ENCODE results near the gene EFHC1.

The EFHC1 gene

GRCh38 chr6:52503851-52504781 is 84.0 kb downstream of the EFHC1 start:
- H3K4me3 ChIP-seq, result peak overlapping the region in 4 of 10 experiments; percentile 9 to 14 (median 12); a peak in 1 of 20 replicates
- no peak for TF ChIP-seq Cebpa-rat (IDR thresholded peaks at IDR 0.05)
- peak overlapping the region; percentile 66 to 90 (median 83) for H3K4me2 ChIP-seq
- H3K27me3 ChIP-seq, result no peaks in the 10 kb centered on the region
- no peaks in the 10 kb centered on the region for H3K9me3 ChIP-seq (replicated peaks in 1 of 11)
- peaks cover 49 to 74% (median 64%) of the 10 kb centered on the region in 11 experiments for H3K36me3 ChIP-seq
- H4K20me1 ChIP-seq, result peaks cover 0 to 37% (median 0%) of the 10 kb centered on the region in 11 experiments; a peak in 3 of 22 replicates
- H3K27ac ChIP-seq, result peak overlapping the region in 10 of 11 experiments; percentile 23 to 94 (median 59); a peak in 19 of 22 replicates
- peaks cover 95 to 100% (median 99%) of the 10 kb centered on the region in 10 experiments for H3K4me1 ChIP-seq
- H3K9ac ChIP-seq, result peak overlapping the region; percentile 20 to 65 (median 39); a peak in 18 of 22 replicates

GRCh38 chr6:52504782-52505136 is 84.6 kb downstream of the EFHC1 start:
- H3K27me3 ChIP-seq, result no peaks in the 10 kb centered on the region
- H3K4me1 ChIP-seq, result peaks cover 95 to 100% (median 99%) of the 10 kb centered on the region in 10 experiments
- no peak for TF ChIP-seq Cebpa-rat (IDR thresholded peaks at IDR 0.05)
- H3K4me3 ChIP-seq, result no peak overlapping the region; a peak in 1 of 20 replicates
- peaks cover 49 to 80% (median 67%) of the 10 kb centered on the region in 11 experiments for H3K36me3 ChIP-seq
- peak overlapping the region; percentile 66 to 90 (median 83) for H3K4me2 ChIP-seq
- H4K20me1 ChIP-seq, result peaks cover 0 to 36% (median 0%) of the 10 kb centered on the region in 11 experiments; a peak in 3 of 22 replicates
- peak overlapping the region in 7 of 11 experiments; percentile 17 to 65 (median 39); a peak in 7 of 22 replicates for H3K9ac ChIP-seq
- H3K9me3 ChIP-seq (replicated peaks in 1 of 11), result no peaks in the 10 kb centered on the region
- peak overlapping the region in 10 of 11 experiments; percentile 23 to 94 (median 59); a peak in 19 of 22 replicates for H3K27ac ChIP-seq

GRCh38 chr6:52505726-52506409 is 85.7 kb downstream of the EFHC1 start:
- Histone ChIP-seq H3K9me3 (replicated peaks in 1 of 11) (no peaks in the 10 kb centered on the region), H3K9ac (no peak overlapping the region), H3K4me3 (no peak overlapping the region)

GRCh38 chr6:52506476-52506875 is 86.3 kb downstream of the EFHC1 start:
- Histone ChIP-seq H3K9ac (no peak overlapping the region), H3K4me2 (peak overlapping the region in 10 of 11 experiments; percentile 66 to 90 (median 83); a peak in 14 of 22 replicates), H3K36me3 (peaks cover 60 to 90% (median 81%) of the 10 kb centered on the region in 11 experiments), H3K27ac (peak overlapping the region in 1 of 11 experiments; percentile 86; a peak in 1 of 22 replicates), H3K4me3 (no peak overlapping the region), H4K20me1 (peaks cover 0 to 33% (median 0%) of the 10 kb centered on the region in 11 experiments; a peak in 3 of 22 replicates), H3K9me3 (replicated peaks in 1 of 11) (no peaks in the 10 kb centered on the region), H3K4me1 (peaks cover 89 to 100% (median 99%) of the 10 kb centered on the region in 10 experiments), H3K27me3 (no peaks in the 10 kb centered on the region)
- no peak for TF ChIP-seq Cebpa-rat (IDR thresholded peaks at IDR 0.05)

More at GRCh38 chr6:52505726-52506409, 85.7 kb downstream of the EFHC1 start:
- Histone ChIP-seq H3K36me3 (peaks cover 54 to 85% (median 75%) of the 10 kb centered on the region in 11 experiments), H4K20me1 (peaks cover 0 to 33% (median 0%) of the 10 kb centered on the region in 11 experiments; a peak in 3 of 22 replicates), H3K27me3 (no peaks in the 10 kb centered on the region), H3K27ac (peak overlapping the region in 2 of 11 experiments; percentile 57 to 86; a peak in 1 of 22 replicates), H3K4me2 (peak overlapping the region; percentile 66 to 90 (median 83); a peak in 18 of 22 replicates), H3K4me1 (peaks cover 95 to 100% (median 99%) of the 10 kb centered on the region in 10 experiments)
- TF ChIP-seq Cebpa-rat (IDR thresholded peaks at IDR 0.05), result no peak

- Histone ChIP-seq H3K36me3 (peaks cover 64 to 91% (median 79%) of the 10 kb centered on the region in 11 experiments), H3K4me1 (peaks cover 89 to 100% (median 100%) of the 10 kb centered on the region in 10 experiments), H4K20me1 (peaks cover 0 to 33% (median 0%) of the 10 kb centered on the region in 11 experiments; a peak in 3 of 22 replicates), H3K27ac (peak overlapping the region in 3 of 11 experiments; percentile 5 to 86 (median 29); a peak in 6 of 22 replicates), H3K9me3 (replicated peaks in 1 of 11) (no peaks in the 10 kb centered on the region), H3K4me3 (no peak overlapping the region), H3K27me3 (no peaks in the 10 kb centered on the region), H3K4me2 (peak overlapping the region; percentile 31 to 82 (median 62); a peak in 17 of 22 replicates), H3K9ac (no peak overlapping the region)
- TF ChIP-seq Cebpa-rat (IDR thresholded peaks at IDR 0.05), result no peak; a peak in 1 of 22 replicates
Observed at GRCh38 chr6:52507557-52508260, 87.6 kb downstream of the EFHC1 start.

- no peaks in the 10 kb centered on the region for H3K27me3 ChIP-seq
- H3K9me3 ChIP-seq (replicated peaks in 1 of 11), result no peaks in the 10 kb centered on the region
- H3K9ac ChIP-seq, result no peak overlapping the region
- peaks cover 0 to 31% (median 0%) of the 10 kb centered on the region in 11 experiments; a peak in 3 of 22 replicates for H4K20me1 ChIP-seq
- peaks cover 70 to 91% (median 81%) of the 10 kb centered on the region in 11 experiments for H3K36me3 ChIP-seq
- H3K4me2 ChIP-seq, result peak overlapping the region; percentile 31 to 82 (median 62); a peak in 20 of 22 replicates
- H3K27ac ChIP-seq, result peak overlapping the region in 2 of 11 experiments; percentile 5 to 86; a peak in 4 of 22 replicates
- peaks cover 89 to 100% (median 99%) of the 10 kb centered on the region in 10 experiments for H3K4me1 ChIP-seq
- TF ChIP-seq Cebpa-rat (IDR thresholded peaks at IDR 0.05), result no peak
- no peak overlapping the region for H3K4me3 ChIP-seq
Observed at GRCh38 chr6:52508261-52508739, 88.2 kb downstream of the EFHC1 start.

GRCh38 chr6:52509281-52510212 is 89.4 kb downstream of the EFHC1 start:
- H3K4me3 ChIP-seq, result no peak overlapping the region
- H3K9ac ChIP-seq, result peak overlapping the region in 3 of 11 experiments; percentile 10 to 27 (median 19); a peak in 2 of 22 replicates
- peaks cover 0 to 21% (median 0%) of the 10 kb centered on the region in 11 experiments; a peak in 2 of 22 replicates for H4K20me1 ChIP-seq
- no peak for TF ChIP-seq Cebpa-rat (IDR thresholded peaks at IDR 0.05)
- no peaks in the 10 kb centered on the region for H3K27me3 ChIP-seq
- peaks cover 89 to 100% (median 99%) of the 10 kb centered on the region in 10 experiments for H3K4me1 ChIP-seq
- H3K27ac ChIP-seq, result peak overlapping the region in 8 of 11 experiments; percentile 11 to 86 (median 40); a peak in 12 of 22 replicates
- H3K36me3 ChIP-seq, result peaks cover 79 to 98% (median 88%) of the 10 kb centered on the region in 11 experiments
- peak overlapping the region; percentile 58 to 82 (median 71) for H3K4me2 ChIP-seq
- no peaks in the 10 kb centered on the region for H3K9me3 ChIP-seq (replicated peaks in 1 of 11)
